Psoas muscle (tissue), 8 donors: ENCODE measurements around the gene UTF1. TPM values are rescaled to one million over a fixed set of nuclear protein-coding genes. Genes with fewer than 3 reads are reported as not detected.

Experiments used
- ATAC-seq, 4 donors: fragments of 200-7000 bp; cut with Tn5 transposase; one replicate each; pipeline ENCODE4 v1.9.1; 2020; ENCODE audit warnings: moderate library complexity in 3 of 4, mild to moderate bottlenecking in 2 of 4
- DNase-seq, 2 donors: peaks; one replicate each; pipeline ENCODE4 v3.0.0-alpha.2; 2020
- H3K27ac ChIP-seq: fragments of 200-600 bp; one replicate; pipeline ENCODE4 v1.8.0; 2022
- H3K27me3 ChIP-seq, 3 donors: fragments of 200-600 bp in 1 of 3; one replicate each; pipeline versions ENCODE4 v1.6.1 to v1.8.0; 2013 to 2022; ENCODE audit warnings: low read length in 2 of 3, mild to moderate bottlenecking in 2 of 3, moderate library complexity in 1 of 3; ENCODE audit not compliant: insufficient read depth in 3 of 3
- H3K36me3 ChIP-seq, 2 donors: fragments of 200-600 bp in 1 of 2; one replicate each; pipeline versions ENCODE4 v1.6.1 to v1.8.0; 2013 to 2022; ENCODE audit warnings: low read depth in 1 of 2, mild to moderate bottlenecking in 1 of 2, moderate library complexity in 1 of 2; ENCODE audit not compliant: insufficient read depth in 1 of 2
- H3K4me1 ChIP-seq: fragments of 200-600 bp; one replicate; pipeline ENCODE4 v1.8.0; 2022
- H3K4me3 ChIP-seq: fragments of 200-600 bp; one replicate; pipeline ENCODE4 v1.8.0; 2022; ENCODE audit warnings: mild to moderate bottlenecking
- H3K9me3 ChIP-seq: fragments of 200-600 bp; one replicate; pipeline ENCODE4 v1.8.0; 2022
- CTCF ChIP-seq: fragments of 200-600 bp; IDR thresholded peaks from one replicate; pipeline ENCODE4 v1.8.0; 2022; ENCODE audit warnings: antibody characterized with exemption
- WGBS, 3 donors: extraction: QIAGEN DNeasy Blood & Tissue Kit; methylation state at CpG; one replicate each; pipeline versions ENCODE4 v1.1.6 to v1.1.7; 2013; 5-methylcytosine and 5-hydroxymethylcytosine counted together
- intact Hi-C, 2 donors: fragments of 100-400 bp; cut with DNase I; formaldehyde crosslinking; loops; one replicate each; pipeline versions ENCODE4 v1.11.0 to v1.14.2; 2022
- polyA plus RNA-seq, 3 donors: library from polyadenylated mRNA; stranded (reverse); fragments of 200-250 nt; gene quantifications; one replicate each; pipeline ENCODE4 v1.2.3, GENCODE V29; 2013
- total RNA-seq, 4 donors: library from RNA; stranded (reverse); fragmentation: NEBNext Ultra II Directional in 2 of 4; extraction: Animal tissue kit (Norgen Biotek cat#: 25700) in 2 of 4; gene quantifications; one replicate each; pipeline versions ENCODE4 v1.2.1 to v1.2.4, GENCODE V29; 2021 to 2023
- donor health status: healthy with polysubstance abuse.
- donor health status: DM: no; HTN: no; CAD: no; lungs with moderate emphysema.
- donor health status: Bipolar disorder and iron deficiency.
- donor health status: healthy.
- donor health status: DM: yes; HTN: yes; CAD: no.
- donor health status: DM: no; HTN: no; CAD: no.
- donor health status: DM: no; HTN: no; CAD: no.
- donor health status: DM: yes; HTN: yes; CAD: no.

UTF1 gene
- total and polyA plus RNA-seq, 7 donors = not detected

- intact Hi-C loops = no loop called here
- no peaks in the 10 kb centered on the region for H3K4me1 ChIP-seq
- 75 to 81% (median 80%) methylated on average over 31 of the region's 31 CpGs for WGBS, 3 donors
- peaks cover 0 to 16% (median 10%) of the 10 kb centered on the region in 3 donors for H3K27me3 ChIP-seq
- TF ChIP-seq CTCF = no peak
- no peak for DNase-seq
- no peak overlapping the region for H3K27ac ChIP-seq
- no peak for ATAC-seq
- H3K9me3 ChIP-seq = no peaks in the 10 kb centered on the region
- no peak overlapping the region for H3K4me3 ChIP-seq
- no peaks in the 10 kb centered on the region for H3K36me3 ChIP-seq
These were observed 26.3 kb upstream of the UTF1 start for GRCh38 chr10:133203652-133204195.

- intact Hi-C loops = no loop called here
- Histone ChIP-seq H3K4me3 (no peak overlapping the region), H3K4me1 (no peaks in the 10 kb centered on the region), H3K27ac (no peak overlapping the region), H3K9me3 (no peaks in the 10 kb centered on the region), H3K36me3 (no peaks in the 10 kb centered on the region), H3K27me3 (peaks cover 0 to 10% (median 10%) of the 10 kb centered on the region in 3 donors)
- WGBS, 3 donors = 88 to 91% (median 90%) methylated on average over 32 to 38 of the region's 38 CpGs
- DNase-seq (no peak), ATAC-seq (no peak)
- no peak for TF ChIP-seq CTCF
These were observed 25.6 kb upstream of the UTF1 start for GRCh38 chr10:133204226-133205015.

GRCh38 chr10:133205146-133205545 is 24.9 kb upstream of the UTF1 start:
- 71 to 80% (median 76%) methylated on average over 22 to 23 of the region's 23 CpGs for WGBS, 3 donors
- Histone ChIP-seq H3K27ac (no peak overlapping the region), H3K4me1 (no peaks in the 10 kb centered on the region), H3K36me3 (no peaks in the 10 kb centered on the region), H3K4me3 (no peak overlapping the region), H3K9me3 (no peaks in the 10 kb centered on the region), H3K27me3 (peaks cover 0 to 10% (median 3%) of the 10 kb centered on the region in 3 donors)
- no peak for DNase-seq
- ATAC-seq = no peak
- TF ChIP-seq CTCF = no peak
- intact Hi-C loops = no loop called here

- Histone ChIP-seq H3K27ac (no peak overlapping the region), H3K4me3 (no peak overlapping the region), H3K4me1 (no peaks in the 10 kb centered on the region), H3K36me3 (no peaks in the 10 kb centered on the region), H3K27me3 (peaks cover 0 to 6% (median 0%) of the 10 kb centered on the region in 3 donors), H3K9me3 (no peaks in the 10 kb centered on the region)
- no peak for DNase-seq
- intact Hi-C loops = no loop called here
- ATAC-seq = no peak
- no peak for TF ChIP-seq CTCF
- 61 to 64% (median 62%) methylated on average over 17 of the region's 17 CpGs for WGBS, 3 donors
These were observed 23.5 kb upstream of the UTF1 start for GRCh38 chr10:133206356-133207040.
